Activated CD8-positive, alpha-beta memory T cell treated with anti-CD3 and anti-CD28 coated beads, Interleukin-2, amount 50 U/mL, for 24 hours (primary cell): ENCODE measurements around the gene KCNMA1.
A peak's percentile ranks its signal among the peaks of the same experiment; 100 is the strongest.

Source experiments
- DNase-seq: peaks from one replicate; pipeline ENCODE4 v3.0.0-alpha.2; 2020; ENCODE audit errors: extremely low read depth

The KCNMA1 gene

GRCh38 chr10:77189075-77189474 lies 448.5 kb downstream of the KCNMA1 start:
- DNase-seq, result no peak

- DNase-seq, result no peak
Observed at GRCh38 chr10:77188521-77188920, 449.1 kb downstream of the KCNMA1 start.

- no peak for DNase-seq
Observed at GRCh38 chr10:77188000-77188395, 449.6 kb downstream of the KCNMA1 start.

- no peak for DNase-seq
Observed at GRCh38 chr10:77187376-77187999, 450.1 kb downstream of the KCNMA1 start.

- DNase-seq, result no peak
Observed at GRCh38 chr10:77186936-77187335, 450.7 kb downstream of the KCNMA1 start.

- no peak for DNase-seq
Observed at GRCh38 chr10:77185696-77186095, 451.9 kb downstream of the KCNMA1 start.

- DNase-seq, result no peak
Observed at GRCh38 chr10:77182803-77183202, 454.8 kb downstream of the KCNMA1 start.

- DNase-seq, result no peak
Observed at GRCh38 chr10:77180794-77181193, 456.8 kb downstream of the KCNMA1 start.

GRCh38 chr10:77180104-77180503 lies 457.5 kb downstream of the KCNMA1 start:
- no peak for DNase-seq

GRCh38 chr10:77179015-77179695 lies 458.5 kb downstream of the KCNMA1 start:
- no peak for DNase-seq

GRCh38 chr10:77177589-77177988 lies 460.0 kb downstream of the KCNMA1 start:
- DNase-seq, result no peak

GRCh38 chr10:77177161-77177560 lies 460.4 kb downstream of the KCNMA1 start:
- no peak for DNase-seq

GRCh38 chr10:77176232-77176631 lies 461.4 kb downstream of the KCNMA1 start:
- no peak for DNase-seq

- DNase-seq, result no peak
Observed at GRCh38 chr10:77175631-77176222, 461.9 kb downstream of the KCNMA1 start.

GRCh38 chr10:77173615-77174461 lies 463.8 kb downstream of the KCNMA1 start:
- peak; percentile 48 for DNase-seq

- no peak for DNase-seq
Observed at GRCh38 chr10:77172086-77172485, 465.5 kb downstream of the KCNMA1 start.

- no peak for DNase-seq
Observed at GRCh38 chr10:77168861-77169260, 468.7 kb downstream of the KCNMA1 start.

- DNase-seq, result no peak
Observed at GRCh38 chr10:77168161-77168560, 469.4 kb downstream of the KCNMA1 start.

GRCh38 chr10:77165445-77166208 lies 472.0 kb downstream of the KCNMA1 start:
- no peak for DNase-seq

- DNase-seq, result no peak
Observed at GRCh38 chr10:77164616-77165311, 472.8 kb downstream of the KCNMA1 start.
